Muscle of arm (tissue), 12 donors: ENCODE data around the gene SWAP70. TPM values are rescaled to one million over a fixed set of nuclear protein-coding genes. Genes with fewer than 3 reads are reported as not detected.
A peak's percentile ranks its signal among the peaks of the same experiment; 100 is the strongest.

Experiments
- DNase-seq: peaks from one replicate; pipeline ENCODE4 v3.0.0-alpha.2; 2013
- polyA plus RNA-seq, 12 donors: library from polyadenylated mRNA; unstranded; fragments of 120-200 nt; gene quantifications; one replicate each; pipeline ENCODE4 v1.2.1, GENCODE V29; 2013; ENCODE audit not compliant: insufficient read length in 12 of 12

SWAP70 gene
- polyA plus RNA-seq, 12 donors: 11.9 to 24.4 (median 14.9) TPM; not detected in 1

DNA sequence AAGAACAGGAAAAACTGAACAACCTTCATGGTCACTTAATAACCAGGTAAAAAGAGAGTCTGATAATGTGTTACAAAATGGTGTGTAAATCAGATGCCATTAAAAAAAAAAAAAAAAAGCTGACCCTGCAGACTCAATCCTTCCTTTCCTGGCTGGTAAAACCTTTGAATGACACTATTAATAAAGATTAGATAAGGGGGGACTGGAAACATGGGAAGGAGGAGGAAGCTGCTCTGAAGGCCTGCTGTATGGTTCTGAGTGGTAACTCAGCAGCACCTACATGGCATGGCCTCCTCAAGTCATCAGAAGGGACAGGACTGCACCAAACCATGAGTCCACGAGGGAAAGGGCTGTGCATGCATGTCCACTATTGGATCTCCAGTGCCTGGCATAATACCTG is 18.0 kb upstream of the SWAP70 start:
- no peak for DNase-seq

DNA sequence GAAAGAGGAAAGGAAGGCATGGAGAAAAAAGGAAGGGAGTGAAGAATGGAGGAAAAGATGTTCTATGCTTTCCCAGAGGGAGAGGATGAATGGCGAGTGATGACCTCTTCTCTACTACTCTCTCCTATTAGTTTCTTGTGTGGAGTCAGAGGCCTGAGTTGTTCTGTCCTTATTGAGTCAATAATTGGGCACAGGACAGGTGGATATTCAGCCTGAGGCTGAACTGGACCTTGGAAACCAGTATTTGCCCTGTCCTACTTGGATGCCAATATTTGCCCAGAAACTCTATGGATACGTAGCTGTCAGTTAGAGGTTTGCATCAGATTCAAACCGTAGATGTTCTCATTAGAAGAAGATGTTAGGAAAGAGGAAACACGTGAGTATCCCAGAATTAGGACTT is 17.6 kb upstream of the SWAP70 start:
- DNase-seq: no peak

DNA sequence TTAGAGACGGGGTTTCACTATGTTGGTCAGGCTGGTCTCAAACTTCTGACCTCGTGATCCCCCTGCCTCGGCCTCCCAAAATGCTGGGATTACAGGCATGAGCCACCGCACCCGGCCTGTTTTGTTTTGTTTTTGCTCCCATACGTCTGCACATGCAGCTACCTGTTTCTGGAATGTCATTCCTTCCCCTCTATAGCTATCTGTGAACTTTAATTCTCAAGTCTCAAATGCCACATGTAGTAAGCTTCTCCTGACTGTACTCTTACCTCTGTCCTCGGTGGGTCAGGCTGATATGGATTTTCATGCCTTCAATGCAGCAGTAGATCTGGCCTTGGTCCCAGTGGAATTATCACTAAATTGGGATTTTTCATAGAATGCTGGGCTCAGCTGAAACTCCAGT is 12.4 kb upstream of the SWAP70 start:
- no peak for DNase-seq

DNA sequence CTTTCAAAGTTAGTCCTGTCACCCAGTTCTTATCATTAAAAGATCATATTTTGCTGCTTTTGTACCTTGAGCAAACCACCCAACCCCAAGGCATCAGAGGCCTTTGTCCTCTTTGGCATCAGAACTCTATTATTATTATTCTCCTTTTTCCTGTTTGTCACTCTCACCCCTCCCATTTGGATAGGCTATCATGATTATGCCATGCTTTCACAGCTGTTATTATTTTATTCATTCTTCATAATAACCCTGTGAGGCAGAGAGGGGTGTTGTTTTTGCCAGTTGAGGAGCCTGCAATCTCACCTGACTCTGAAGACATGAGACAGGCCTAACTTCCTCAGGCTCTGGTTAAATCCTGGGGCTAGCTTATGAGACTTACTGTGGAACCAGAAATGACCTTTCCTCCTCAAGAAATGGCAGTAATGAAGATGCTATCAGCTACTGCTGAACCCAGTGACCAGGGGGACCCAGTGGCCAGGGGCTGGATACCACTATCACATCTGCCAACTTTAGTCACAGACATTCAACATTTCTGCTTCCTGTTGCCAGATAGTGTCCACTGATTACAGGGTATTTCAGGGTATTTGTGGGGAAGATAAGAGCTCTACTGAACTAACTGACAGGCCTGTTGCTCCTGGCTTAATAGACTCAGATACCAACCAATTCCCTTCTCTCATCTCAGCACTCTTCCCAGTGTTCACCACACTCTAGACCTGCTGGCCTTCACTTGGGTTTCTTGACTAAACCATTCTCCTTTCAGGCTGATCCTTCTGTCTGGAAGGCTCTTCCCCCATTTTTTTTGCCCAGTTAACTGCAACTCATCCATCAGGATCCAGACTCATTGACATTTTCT is 11.8 kb upstream of the SWAP70 start:
- no peak for DNase-seq

DNA sequence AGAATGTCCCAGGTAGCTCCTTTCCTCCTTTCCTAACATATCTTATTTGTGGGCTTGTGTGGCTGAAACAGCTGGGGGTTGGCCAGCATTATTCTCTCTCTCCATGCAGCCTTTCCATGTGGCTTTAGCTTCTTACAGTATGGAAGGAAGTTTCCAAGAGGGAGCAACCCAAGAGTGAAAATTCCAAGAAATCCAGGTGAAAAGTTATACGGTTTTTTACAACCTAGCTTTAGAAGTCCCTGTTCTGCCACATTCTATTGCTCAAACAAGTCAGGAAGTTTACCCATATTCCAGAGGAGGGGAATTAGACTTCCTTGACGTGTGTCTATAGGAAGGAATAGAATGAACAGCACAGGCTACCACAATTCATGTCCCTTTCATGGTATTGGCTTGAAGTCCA is 10.0 kb upstream of the SWAP70 start:
- no peak for DNase-seq

DNA sequence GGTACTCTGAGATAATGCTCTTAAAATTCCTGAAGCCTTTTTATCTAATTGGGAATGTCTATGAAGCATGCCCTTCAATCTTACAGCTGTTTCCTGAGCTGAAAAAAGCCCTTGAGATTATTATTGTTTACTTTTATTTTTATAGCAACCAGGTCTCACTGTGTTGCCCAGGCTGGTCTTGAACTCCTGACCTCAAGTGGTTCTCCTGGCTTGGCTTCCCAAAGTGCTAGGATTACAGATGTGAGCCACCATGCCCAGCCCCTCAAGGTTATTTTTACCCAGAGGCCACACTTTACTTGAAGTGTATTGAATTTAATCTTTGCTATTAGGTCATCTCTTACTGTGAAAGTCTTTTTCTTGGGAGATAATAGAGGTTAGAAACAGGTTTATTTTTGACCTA is 7.0 kb upstream of the SWAP70 start:
- no peak for DNase-seq

DNA sequence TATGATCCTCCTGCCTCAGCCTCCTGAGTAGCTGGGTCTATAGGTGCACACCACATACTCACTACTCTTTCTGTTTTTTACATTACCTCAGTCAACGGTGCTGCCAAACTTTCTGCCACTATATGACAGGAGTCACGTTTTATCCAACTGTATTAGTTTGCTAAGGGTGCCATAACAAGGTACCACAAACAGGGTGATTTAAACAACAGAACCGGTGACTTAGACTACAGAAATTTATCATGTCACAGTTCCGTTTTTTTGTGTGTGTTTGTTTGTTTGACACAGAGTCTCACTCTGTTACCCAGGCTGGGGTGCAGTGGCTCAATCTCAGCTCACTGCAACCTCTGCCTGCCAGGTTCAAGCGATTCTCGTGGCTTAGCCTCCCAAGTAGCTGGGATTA is 6.3 kb upstream of the SWAP70 start:
- DNase-seq: no peak

DNA sequence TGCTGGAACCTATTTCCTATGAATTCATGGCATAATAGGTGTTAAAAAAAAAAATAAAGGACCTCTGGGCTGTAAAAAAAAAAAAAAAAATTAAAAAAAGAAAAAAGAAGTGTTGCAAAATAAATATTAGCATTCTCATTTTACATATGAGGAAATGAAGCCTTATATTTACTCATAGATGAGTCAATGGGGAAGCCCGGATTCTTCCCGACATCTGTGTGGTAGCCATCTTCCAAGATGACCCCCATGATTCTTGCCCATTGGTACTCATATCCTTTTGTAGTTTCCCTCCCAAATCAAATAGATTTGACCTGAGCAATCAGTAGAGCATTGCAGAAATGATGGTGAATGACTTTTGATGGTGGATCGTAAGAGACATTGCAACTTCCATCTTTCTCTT is 3.0 kb upstream of the SWAP70 start:
- no peak for DNase-seq

DNA sequence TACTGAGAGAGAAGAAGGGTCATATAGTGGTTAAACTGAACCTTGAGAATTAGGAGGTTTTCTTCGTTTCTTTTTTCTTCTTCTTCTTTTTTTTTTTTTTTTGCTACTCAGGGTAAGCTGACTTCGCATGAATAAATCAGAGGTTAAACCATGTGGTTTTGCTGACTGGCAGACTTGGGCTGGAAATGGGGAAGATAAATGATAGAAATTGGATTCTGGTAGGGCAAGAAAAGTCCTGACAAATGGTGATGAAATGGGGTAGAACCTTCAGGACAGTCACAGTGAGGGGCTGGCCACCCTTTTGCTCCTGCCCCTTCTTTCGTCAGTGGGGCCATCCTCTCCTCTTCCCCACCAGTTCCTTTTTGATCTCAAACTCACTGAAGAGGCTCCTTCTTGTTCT is 1.6 kb upstream of the SWAP70 start:
- no peak for DNase-seq

DNA sequence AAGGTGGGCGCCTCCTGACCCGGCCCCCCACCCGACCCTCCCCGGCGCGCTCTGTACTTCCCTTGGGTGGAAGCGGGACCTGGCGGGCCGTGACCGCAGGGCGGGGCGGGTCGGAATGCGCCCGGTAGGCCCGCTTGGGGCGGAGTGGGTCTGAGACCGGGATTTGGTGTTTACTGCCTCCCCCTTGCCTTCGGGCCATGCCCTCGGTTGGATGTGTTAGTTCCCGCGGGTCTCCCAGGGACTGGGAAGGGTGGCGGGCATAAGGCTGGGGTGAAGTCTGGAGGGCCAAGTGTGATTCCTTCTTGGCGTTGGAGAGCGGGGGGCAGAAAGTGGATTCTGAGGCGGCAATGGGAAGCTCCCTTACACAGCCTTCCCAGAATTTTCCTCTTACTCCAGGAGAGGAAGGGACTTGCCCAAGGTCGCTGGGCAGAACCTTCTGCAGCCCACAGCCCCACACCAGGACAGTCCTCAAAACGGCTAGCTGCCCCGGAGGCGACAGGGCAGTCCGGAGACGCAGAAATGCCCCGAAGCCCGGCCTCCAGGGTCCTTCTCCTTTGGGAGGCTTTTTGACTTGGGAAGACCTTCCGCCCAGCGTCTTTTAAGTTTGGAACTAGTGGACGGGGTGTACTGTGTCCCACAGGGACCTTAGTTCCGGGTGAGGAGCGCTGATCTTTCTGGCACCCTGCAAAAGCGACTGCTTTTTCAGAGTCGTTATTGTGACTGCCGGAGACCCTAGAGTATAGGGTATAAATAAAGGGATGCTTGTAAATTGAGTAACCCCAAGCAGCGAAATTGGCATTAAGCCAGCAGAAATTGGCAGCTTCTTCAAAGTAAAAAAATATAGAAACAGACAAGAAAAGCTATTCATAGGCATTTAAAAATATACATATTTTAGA is 647 bp downstream of the SWAP70 start:
- peak; percentile 47 for DNase-seq

DNA sequence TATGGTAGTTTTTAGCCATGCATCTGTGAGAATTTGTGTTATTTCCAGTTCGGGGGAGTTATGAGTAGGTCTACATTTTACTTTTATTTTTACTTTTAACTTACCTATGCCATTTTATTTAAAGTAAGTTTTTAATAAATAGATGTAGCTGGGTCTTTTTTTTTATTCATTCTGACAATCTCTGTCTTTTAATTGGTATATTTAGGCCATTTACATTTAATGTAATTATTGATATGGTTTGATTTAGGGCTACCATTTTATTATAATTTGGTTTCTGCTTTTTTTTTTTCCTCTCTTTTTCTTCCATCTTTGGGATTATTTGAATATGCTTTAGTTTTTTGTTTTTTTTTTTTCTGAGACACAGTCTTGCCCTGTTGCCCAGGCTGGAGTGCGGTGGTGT is 1.9 kb downstream of the SWAP70 start:
- no peak for DNase-seq

DNA sequence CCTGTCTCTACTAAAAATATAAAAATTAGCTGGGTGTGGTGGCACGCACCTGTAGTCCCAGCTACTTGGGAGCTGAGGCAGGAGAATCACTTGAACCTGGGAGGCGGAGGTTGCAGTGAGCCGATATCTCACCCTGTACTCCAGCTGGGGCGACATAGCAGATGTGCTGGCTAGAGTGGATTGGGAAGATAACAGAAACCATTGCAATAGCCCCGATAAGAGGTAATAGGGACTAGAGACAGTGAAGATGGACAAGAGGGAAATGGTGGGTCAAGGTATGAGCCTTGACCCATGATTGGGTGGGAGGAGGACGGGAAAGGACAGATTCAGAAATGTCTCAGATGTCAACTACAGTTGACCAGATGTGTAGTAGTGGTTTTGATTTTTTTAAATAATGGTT is 6.1 kb downstream of the SWAP70 start:
- DNase-seq: no peak

DNA sequence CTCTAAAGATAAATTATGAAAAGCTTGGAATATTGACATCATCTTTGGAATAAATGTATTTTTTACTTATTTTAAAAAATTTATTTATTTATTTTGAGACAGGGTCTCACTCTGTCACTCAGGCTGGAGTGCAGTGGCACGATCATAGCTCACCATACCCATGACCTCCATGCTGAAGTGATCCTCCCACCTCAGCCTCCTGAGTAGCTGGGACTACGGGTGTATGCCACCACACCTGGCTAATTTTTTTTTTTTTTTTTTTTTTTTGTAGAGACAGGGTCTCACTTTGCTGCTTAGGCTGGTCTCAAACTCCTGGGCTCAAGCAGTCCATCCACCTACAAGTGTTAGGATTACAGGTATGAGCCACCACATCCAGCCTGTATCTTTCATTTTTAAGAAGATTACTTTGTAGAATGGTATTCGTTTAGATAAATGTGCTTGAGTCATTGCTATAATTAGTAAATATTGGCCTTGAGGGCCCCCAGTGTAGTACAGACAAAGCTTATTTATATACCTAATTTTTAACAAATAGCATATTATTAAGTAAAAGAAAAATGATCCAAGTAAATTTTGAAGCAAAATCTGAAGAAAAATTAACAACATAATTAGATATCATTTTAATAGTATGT is 8.5 kb downstream of the SWAP70 start:
- DNase-seq: no peak

DNA sequence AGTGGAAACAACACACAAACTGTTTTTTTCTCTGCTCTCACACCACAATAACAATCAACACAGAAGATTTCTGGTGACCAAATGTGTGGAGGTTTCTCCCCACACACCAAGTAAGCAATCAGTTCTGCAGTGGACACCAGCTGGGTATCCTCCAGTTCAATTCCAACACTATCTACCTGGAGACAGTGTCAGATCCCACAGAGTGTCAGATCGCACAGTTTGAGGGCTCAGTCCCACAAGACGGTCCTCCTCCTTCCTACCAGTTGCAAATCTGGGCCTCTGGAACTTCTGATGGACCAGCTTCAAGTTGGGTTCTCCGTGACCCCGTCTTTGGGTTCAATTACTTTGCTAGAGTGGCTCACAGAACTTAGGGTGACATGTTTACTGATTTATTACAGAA is 9.0 kb downstream of the SWAP70 start:
- no peak for DNase-seq

DNA sequence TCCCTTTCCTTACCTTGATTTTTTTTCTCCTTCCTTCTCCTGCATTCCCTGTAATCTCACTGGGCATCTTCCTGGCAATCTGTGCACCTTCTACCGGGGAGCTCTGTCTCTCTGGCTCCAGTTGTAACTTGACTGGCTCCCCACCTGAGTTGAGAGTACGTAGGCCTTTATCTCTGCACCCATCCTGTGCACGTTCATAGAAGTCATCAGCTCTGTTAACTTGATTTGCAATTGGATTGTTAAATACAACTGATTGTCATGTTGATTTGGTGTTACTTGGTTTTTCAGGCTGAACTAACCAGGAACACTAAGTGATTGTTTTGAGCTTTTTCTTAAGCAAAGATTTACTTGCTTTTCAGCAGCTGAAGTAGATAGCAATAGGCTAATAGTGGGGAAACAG is 11.8 kb downstream of the SWAP70 start:
- no peak for DNase-seq

DNA sequence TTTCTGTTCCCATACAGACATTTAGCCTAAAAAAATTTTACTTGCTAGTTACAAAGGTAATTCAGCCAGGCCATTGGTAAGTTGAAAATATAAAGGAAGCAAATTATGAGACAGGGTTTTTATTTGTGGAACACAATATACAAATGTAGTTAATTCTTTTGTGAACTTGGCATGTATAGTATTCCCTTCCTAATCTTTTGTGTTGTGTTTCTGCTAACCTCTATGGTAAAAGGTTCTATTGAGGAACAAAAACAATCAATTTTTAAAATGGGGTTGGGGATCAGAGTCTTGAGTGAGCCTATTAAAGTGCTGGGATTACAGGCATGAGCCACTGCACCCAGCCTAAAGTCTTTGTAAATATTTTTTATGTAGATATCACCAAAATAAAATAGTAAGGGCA is 14.1 kb downstream of the SWAP70 start:
- DNase-seq: no peak

DNA sequence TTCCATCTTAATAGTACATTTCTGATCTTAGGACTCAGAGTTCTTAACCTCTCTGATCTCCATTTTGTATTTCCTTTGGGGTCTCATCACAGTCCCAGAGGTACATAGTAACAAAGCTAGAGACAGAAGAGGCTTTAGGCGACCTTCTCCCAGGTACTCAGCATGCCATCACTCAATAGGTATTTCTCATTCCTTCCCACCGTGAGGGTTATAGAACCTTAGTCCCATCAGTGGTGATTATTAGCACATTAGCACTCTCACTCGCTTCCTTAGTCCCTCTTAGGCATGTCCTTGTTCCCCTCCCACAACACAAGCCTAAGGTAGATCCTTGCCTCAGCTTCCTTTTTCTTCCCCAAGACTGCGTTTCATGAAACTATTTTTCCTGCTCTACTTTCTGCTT is 14.7 kb downstream of the SWAP70 start:
- DNase-seq: no peak

DNA sequence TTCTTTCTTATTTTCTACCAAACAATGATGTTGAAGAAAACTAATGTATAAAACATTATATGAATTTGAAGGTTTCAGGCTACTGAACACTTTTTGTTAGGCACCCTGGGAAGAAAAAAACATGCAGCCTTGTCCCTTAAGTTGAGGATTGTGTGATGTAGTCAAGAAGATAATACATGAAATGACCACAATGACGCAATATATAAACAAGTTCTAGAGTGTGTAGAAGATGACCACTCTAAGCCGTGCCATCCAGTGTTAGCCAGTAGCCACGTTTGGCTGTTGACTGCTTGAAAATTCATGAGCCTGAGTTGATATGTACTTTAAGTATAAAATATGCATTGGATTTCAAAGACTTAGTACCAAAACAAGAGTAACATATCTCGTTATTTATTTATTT is 16.2 kb downstream of the SWAP70 start:
- no peak for DNase-seq

DNA sequence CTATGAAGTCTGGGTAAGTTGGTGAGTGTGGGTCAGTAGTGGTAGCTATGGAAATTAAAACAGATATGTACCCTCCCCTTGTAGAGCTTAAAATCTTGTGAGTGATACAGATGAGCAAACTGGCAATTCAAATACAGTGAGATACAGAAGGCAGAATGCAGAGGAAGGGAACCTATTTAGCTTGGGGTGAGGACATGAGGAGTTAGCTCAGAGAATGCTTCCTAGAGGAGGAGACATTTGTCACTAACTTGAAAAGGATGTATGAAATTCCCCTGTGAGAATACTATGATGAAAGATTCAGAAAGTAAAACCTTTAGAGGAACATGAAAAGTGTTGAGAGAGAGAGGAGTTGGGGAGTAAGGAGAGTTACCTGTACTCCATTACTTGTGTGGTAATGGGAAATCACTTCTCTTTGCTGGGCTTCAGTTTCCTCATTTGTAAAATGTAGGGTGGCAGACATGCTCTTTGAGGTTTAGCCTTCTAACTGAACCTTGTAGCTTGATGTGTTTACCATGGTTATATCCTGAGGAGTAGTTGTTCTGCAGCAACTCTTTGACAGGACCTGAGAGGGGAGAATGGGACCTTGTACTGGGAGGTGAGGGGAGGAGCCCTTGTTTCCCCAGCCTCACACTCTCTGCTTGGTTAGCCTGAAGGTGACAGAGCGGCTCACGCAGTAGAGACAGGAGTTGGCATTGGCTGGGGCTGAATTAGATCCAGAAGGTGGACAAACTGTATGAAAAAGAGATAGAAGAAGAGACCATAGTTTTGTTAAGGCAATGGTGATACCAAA is 17.9 kb downstream of the SWAP70 start:
- DNase-seq: no peak

DNA sequence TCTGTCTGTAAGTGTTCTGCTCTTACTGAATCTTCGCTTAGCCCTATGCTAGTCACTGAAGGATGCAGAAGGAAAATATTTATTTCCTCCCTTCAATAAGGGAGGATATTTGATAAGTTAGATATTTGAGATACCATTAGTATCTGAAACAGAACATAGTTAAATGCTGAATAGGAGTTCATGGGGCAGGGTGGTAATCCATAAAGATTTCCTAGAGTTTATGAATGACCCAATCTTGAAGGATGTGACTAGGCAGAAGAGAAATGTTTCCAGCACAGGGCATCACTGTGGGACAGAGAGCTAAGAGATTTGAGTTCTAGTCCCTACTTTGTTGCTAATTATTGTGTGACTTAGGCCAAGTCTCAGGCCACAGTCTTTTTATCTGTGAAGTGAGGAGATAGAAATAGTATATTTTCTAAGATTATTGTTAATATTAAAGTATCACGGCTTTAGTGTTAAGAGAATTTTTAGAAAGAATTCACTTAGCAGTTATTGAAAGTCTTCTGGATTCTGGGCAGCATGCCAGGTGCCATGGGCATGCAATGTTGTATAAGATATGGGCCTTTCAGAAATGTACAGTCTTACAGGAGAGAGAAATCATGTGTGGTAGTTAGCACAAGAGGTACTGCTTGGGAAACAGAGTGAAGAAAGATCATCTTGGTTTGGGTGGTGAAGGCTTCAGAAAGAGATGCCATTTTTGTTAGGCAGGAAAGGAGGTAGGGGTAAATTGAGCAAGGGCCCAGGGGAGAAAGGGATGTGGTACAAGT is 24.0 kb downstream of the SWAP70 start:
- DNase-seq: no peak
